HG03457 (cell line): Measurements from ENCODE around the gene AIFM1.

Experiments used
- ATAC-seq: cut with Tn5 transposase; IDR thresholded peaks from one replicate; pipeline ENCODE4 v1.9.1; 2021; ENCODE audit warnings: moderate number of reproducible peaks; ENCODE audit not compliant: unreplicated experiment

Gene AIFM1

GRCh38 chrX:130097507-130098209 is 68.0 kb downstream of the AIFM1 start:
- ATAC-seq, result no peak

- no peak for ATAC-seq
Measured at GRCh38 chrX:130095249-130096030, 70.2 kb downstream of the AIFM1 start.

GRCh38 chrX:130094696-130095095 is 70.9 kb downstream of the AIFM1 start:
- ATAC-seq, result no peak

GRCh38 chrX:130093271-130093670 is 72.4 kb downstream of the AIFM1 start:
- no peak for ATAC-seq

- peak; percentile 99 for ATAC-seq
Measured at GRCh38 chrX:130091980-130092522, 73.6 kb downstream of the AIFM1 start.

GRCh38 chrX:130090364-130090763 is 75.3 kb downstream of the AIFM1 start:
- ATAC-seq, result no peak

GRCh38 chrX:130086447-130087206 is 79.0 kb downstream of the AIFM1 start:
- peak; percentile 46 for ATAC-seq

GRCh38 chrX:130085551-130086446 is 79.8 kb downstream of the AIFM1 start:
- no peak for ATAC-seq

GRCh38 chrX:130084631-130085237 is 80.9 kb downstream of the AIFM1 start:
- ATAC-seq, result no peak

- no peak for ATAC-seq
Measured at GRCh38 chrX:130083656-130084382, 81.8 kb downstream of the AIFM1 start.

GRCh38 chrX:130083107-130083490 is 82.5 kb downstream of the AIFM1 start:
- no peak for ATAC-seq

GRCh38 chrX:130082244-130083106 is 83.2 kb downstream of the AIFM1 start:
- ATAC-seq, result peak; percentile 40

- no peak for ATAC-seq
Measured at GRCh38 chrX:130081421-130082045, 84.1 kb downstream of the AIFM1 start.

- ATAC-seq, result no peak
Measured at GRCh38 chrX:130080791-130081367, 84.8 kb downstream of the AIFM1 start.

GRCh38 chrX:130079824-130080406 is 85.7 kb downstream of the AIFM1 start:
- ATAC-seq, result no peak
